GM18498 (cell line): ENCODE measurements around the gene FSD1.

Experiments used
- ATAC-seq: cut with Tn5 transposase; IDR thresholded peaks from one replicate; pipeline ENCODE4 v1.9.1; 2021; ENCODE audit warnings: mild to moderate bottlenecking, moderate library complexity; ENCODE audit not compliant: unreplicated experiment

The FSD1 gene

GRCh38 chr19:4361152-4362046 is 57.0 kb downstream of the FSD1 start:
- ATAC-seq: no peak

GRCh38 chr19:4362101-4362828 is 57.9 kb downstream of the FSD1 start:
- no peak for ATAC-seq

- no peak for ATAC-seq
Observed at GRCh38 chr19:4362831-4363545, 58.6 kb downstream of the FSD1 start.

GRCh38 chr19:4363571-4364304 is 59.3 kb downstream of the FSD1 start:
- ATAC-seq: no peak

GRCh38 chr19:4365341-4365740 is 60.9 kb downstream of the FSD1 start:
- no peak for ATAC-seq

- no peak for ATAC-seq
Observed at GRCh38 chr19:4365791-4366665, 61.6 kb downstream of the FSD1 start.

GRCh38 chr19:4366666-4367335 is 62.4 kb downstream of the FSD1 start:
- no peak for ATAC-seq

- ATAC-seq: no peak
Observed at GRCh38 chr19:4367336-4367723, 62.9 kb downstream of the FSD1 start.

GRCh38 chr19:4367781-4368127 is 63.4 kb downstream of the FSD1 start:
- ATAC-seq: no peak

GRCh38 chr19:4368128-4368820 is 63.9 kb downstream of the FSD1 start:
- no peak for ATAC-seq

GRCh38 chr19:4369109-4369887 is 64.9 kb downstream of the FSD1 start:
- ATAC-seq: peak; percentile 48

- peak; percentile 40 for ATAC-seq
Observed at GRCh38 chr19:4369888-4370260, 65.5 kb downstream of the FSD1 start.

- ATAC-seq: no peak
Observed at GRCh38 chr19:4370418-4371041, 66.1 kb downstream of the FSD1 start.

- ATAC-seq: no peak
Observed at GRCh38 chr19:4371247-4372164, 67.1 kb downstream of the FSD1 start.

- ATAC-seq: no peak
Observed at GRCh38 chr19:4372165-4373012, 68.0 kb downstream of the FSD1 start.

- ATAC-seq: no peak
Observed at GRCh38 chr19:4373013-4373367, 68.6 kb downstream of the FSD1 start.
